Measurements from ENCODE around the gene TLE4.
A peak's percentile ranks its signal among the peaks of the same experiment; 100 is the strongest.

Gene TLE4

DNA sequence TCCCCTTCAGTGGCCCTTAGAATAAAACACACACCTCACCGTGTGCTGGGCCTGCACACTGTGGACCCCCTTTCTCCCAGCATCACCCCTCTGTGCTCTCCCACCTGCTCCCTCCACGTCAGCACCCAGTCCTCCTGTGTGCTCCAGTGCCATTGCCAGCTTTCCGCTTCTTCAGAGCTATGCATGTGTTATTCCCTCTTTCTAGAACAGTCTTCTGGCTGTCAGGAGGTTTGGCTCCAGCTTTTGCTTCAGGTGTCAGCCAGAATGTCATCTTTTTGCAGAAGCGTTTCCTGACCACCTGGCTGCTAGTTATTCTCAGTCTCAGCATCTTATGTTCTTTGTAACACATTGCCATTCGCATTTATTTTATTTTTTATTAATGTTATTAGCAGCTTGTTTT, 119.7 kb downstream of the TLE4 start:
- Histone ChIP-seq H2BK5ac (ENCODE audit: low read length) (no peak overlapping the region), H4K8ac (ENCODE audit: low read depth, low read length) (no peak overlapping the region), H3K27ac (replicated peaks; ENCODE audit: low read length) (no peak overlapping the region), H3K27me3 (ENCODE audit: control insufficient read depth in 3 of 3, insufficient read depth in 3 of 3, low read depth in 1 of 3, low read length in 3 of 3) (no peaks in the 10 kb centered on the region), H3K23ac (ENCODE audit: low read depth, low read length, poor library complexity) (no peak overlapping the region), H2BK15ac (ENCODE audit: low read length) (no peak overlapping the region), H2AK5ac (ENCODE audit: low read depth, low read length) (no peak overlapping the region), H3K79me1 (ENCODE audit: low read depth, low read length) (peaks cover 9% of the 10 kb centered on the region), H3K4ac (ENCODE audit: low read length) (no peak overlapping the region), H3K9me3 (replicated peaks in 1 of 2; ENCODE audit: control insufficient read depth in 2 of 2, insufficient read depth in 1 of 2, low read depth in 1 of 2, low read length in 2 of 2) (peaks cover 0 to 8% of the 10 kb centered on the region in 2 donors), H2BK120ac (ENCODE audit: low read depth, low read length) (no peak overlapping the region), H2BK12ac (ENCODE audit: low read length) (no peak overlapping the region), H3K14ac (ENCODE audit: low read length) (no peak overlapping the region), H3K4me1 (ENCODE audit: control insufficient read depth in 2 of 2, insufficient read depth in 1 of 2, low read depth in 1 of 2, low read length in 2 of 2) (peaks cover 35 to 38% of the 10 kb centered on the region in 2 donors), H4K91ac (ENCODE audit: low read depth, low read length, poor library complexity) (no peak overlapping the region), H3K4me3 (ENCODE audit: low read length in 2 of 2) (peak overlapping the region in 1 of 2 donors; percentile 20), H3K4me2 (ENCODE audit: insufficient read depth, low read length, poor library complexity, severe bottlenecking) (no peak overlapping the region), H3K18ac (ENCODE audit: low read length) (no peak overlapping the region), H3K36me3 (replicated peaks in 1 of 2; ENCODE audit: control insufficient read depth in 2 of 2, insufficient read depth in 2 of 2, low read length in 2 of 2) (peaks cover 15 to 72% of the 10 kb centered on the region in 2 donors), H2AFZ (ENCODE audit: low read length) (no peak overlapping the region), H3K9ac (ENCODE audit: low read depth, low read length, poor library complexity) (no peak overlapping the region)
- no peak for DNase-seq (ENCODE audit: low spot score)
- no CpG with 5 or more reads among the region's 5 CpGs for WGBS, 2 donors (ENCODE audit: extremely low coverage in 2 of 2, insufficient read length in 2 of 2, insufficient replicate concordance in 1 of 2)

DNA sequence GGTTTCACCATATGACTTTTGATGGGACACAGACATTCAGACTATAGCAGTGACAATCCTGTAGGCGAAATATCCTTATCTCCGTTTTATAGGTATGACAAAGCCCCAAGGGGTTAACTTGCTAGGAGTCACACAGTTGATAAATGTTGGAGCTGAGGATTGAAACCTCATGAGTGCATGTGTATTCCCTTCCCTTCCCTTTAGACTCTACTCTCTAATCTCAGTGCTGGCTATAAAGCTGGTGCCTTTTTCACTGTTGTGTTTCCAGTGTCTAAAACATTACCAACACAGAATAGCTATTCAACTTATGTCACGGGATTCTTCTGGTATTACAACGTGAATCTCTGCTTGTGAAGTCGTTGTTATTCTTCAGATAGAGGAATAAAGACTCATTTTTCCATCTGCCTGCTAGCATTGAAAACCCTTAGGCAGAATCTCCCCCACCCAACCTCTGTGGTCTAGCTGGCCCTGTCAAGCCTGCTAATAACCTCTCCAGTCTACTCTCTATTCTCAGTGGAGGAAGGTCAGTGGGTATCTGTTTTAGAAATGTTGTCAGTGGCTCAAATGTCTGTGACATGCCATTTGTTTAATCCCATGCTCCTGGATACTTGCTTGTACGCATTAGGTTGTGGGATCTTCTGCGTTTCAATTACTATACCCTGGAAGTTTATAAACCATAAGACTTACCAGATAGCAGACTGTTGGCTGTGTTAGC, 121.2 kb downstream of the TLE4 start:
- DNase-seq (ENCODE audit: low spot score): no peak
- Histone ChIP-seq H2BK5ac (ENCODE audit: low read length) (no peak overlapping the region), H3K18ac (ENCODE audit: low read length) (no peak overlapping the region), H3K23ac (ENCODE audit: low read depth, low read length, poor library complexity) (no peak overlapping the region), H3K4ac (ENCODE audit: low read length) (no peak overlapping the region), H3K4me1 (ENCODE audit: control insufficient read depth in 2 of 2, insufficient read depth in 1 of 2, low read depth in 1 of 2, low read length in 2 of 2) (peaks cover 35 to 40% of the 10 kb centered on the region in 2 donors), H3K4me2 (ENCODE audit: insufficient read depth, low read length, poor library complexity, severe bottlenecking) (no peak overlapping the region), H3K14ac (ENCODE audit: low read length) (no peak overlapping the region), H2BK120ac (ENCODE audit: low read depth, low read length) (no peak overlapping the region), H3K27ac (replicated peaks; ENCODE audit: low read length) (no peak overlapping the region), H2BK15ac (ENCODE audit: low read length) (no peak overlapping the region), H4K8ac (ENCODE audit: low read depth, low read length) (no peak overlapping the region), H4K91ac (ENCODE audit: low read depth, low read length, poor library complexity) (no peak overlapping the region), H2AFZ (ENCODE audit: low read length) (no peak overlapping the region), H2AK5ac (ENCODE audit: low read depth, low read length) (no peak overlapping the region), H3K9ac (ENCODE audit: low read depth, low read length, poor library complexity) (no peak overlapping the region), H3K4me3 (ENCODE audit: low read length in 2 of 2) (no peak overlapping the region), H3K9me3 (replicated peaks in 1 of 2; ENCODE audit: control insufficient read depth in 2 of 2, insufficient read depth in 1 of 2, low read depth in 1 of 2, low read length in 2 of 2) (peaks cover 0 to 10% of the 10 kb centered on the region in 2 donors), H3K27me3 (ENCODE audit: control insufficient read depth in 3 of 3, insufficient read depth in 3 of 3, low read depth in 1 of 3, low read length in 3 of 3) (no peaks in the 10 kb centered on the region), H2BK12ac (ENCODE audit: low read length) (no peak overlapping the region), H3K79me1 (ENCODE audit: low read depth, low read length) (peaks cover 9% of the 10 kb centered on the region), H3K36me3 (replicated peaks in 1 of 2; ENCODE audit: control insufficient read depth in 2 of 2, insufficient read depth in 2 of 2, low read length in 2 of 2) (peaks cover 11 to 72% of the 10 kb centered on the region in 2 donors)
- WGBS, 2 donors (ENCODE audit: extremely low coverage in 2 of 2, insufficient read length in 2 of 2, insufficient replicate concordance in 1 of 2): no CpG with 5 or more reads among the region's 7 CpGs

DNA sequence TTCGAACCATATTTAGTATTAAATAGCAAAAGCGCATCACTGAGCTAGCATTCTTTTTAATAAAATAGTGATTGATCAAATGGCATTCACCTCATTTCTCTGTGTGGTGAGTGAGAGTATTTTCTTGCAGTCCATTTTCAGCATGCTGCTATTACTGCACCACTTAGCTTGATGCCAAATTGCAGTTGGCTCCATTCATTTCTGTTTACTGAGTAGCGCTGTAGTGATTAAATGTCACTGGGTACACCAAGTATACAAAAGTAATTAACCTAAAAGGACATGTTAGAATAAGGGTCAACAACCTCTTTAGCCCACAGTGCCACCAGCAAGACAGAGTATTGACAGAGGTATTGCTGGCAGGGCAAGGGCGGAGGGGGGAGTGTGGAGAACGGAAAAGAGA, 122.0 kb downstream of the TLE4 start:
- WGBS, 2 donors (ENCODE audit: extremely low coverage in 2 of 2, insufficient read length in 2 of 2, insufficient replicate concordance in 1 of 2): no CpG with 5 or more reads among the region's 5 CpGs

DNA sequence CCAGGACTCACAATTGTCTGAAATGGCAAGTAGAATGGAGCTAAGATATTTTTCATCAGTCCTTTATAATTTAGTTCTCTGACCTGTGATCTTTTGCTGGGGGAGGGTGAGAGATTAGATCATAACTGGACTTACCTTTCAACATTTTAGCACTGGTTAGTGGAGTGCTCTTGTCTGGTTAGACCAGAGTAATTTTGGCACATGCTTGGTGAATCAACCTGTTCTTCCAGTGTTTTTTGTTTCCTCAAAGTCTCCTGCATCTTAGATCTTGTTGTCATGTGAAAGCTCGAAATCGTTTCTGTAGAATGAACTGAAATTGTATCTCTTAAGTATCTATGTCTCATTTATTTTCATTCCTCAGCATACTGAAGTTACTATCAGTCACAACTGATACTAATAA, 122.4 kb downstream of the TLE4 start:
- DNase-seq (ENCODE audit: low spot score): no peak
- H3K4me2 ChIP-seq (ENCODE audit: insufficient read depth, low read length, poor library complexity, severe bottlenecking): no peak overlapping the region
- no peak overlapping the region for H3K9ac ChIP-seq (ENCODE audit: low read depth, low read length, poor library complexity)
- peak overlapping the region; percentile 26 for H3K27ac ChIP-seq (replicated peaks; ENCODE audit: low read length)
- no peak overlapping the region for H3K23ac ChIP-seq (ENCODE audit: low read depth, low read length, poor library complexity)
- no peak overlapping the region for H3K4ac ChIP-seq (ENCODE audit: low read length)
- H2BK15ac ChIP-seq (ENCODE audit: low read length): no peak overlapping the region
- WGBS, 2 donors (ENCODE audit: extremely low coverage in 2 of 2, insufficient read length in 2 of 2, insufficient replicate concordance in 1 of 2): no CpG with 5 or more reads among the region's 2 CpGs
- H2BK5ac ChIP-seq (ENCODE audit: low read length): no peak overlapping the region
- H3K36me3 ChIP-seq (replicated peaks in 1 of 2; ENCODE audit: control insufficient read depth in 2 of 2, insufficient read depth in 2 of 2, low read length in 2 of 2): peaks cover 11 to 70% of the 10 kb centered on the region in 2 donors
- H3K9me3 ChIP-seq (replicated peaks in 1 of 2; ENCODE audit: control insufficient read depth in 2 of 2, insufficient read depth in 1 of 2, low read depth in 1 of 2, low read length in 2 of 2): peaks cover 0 to 11% of the 10 kb centered on the region in 2 donors
- H3K79me1 ChIP-seq (ENCODE audit: low read depth, low read length): peaks cover 9% of the 10 kb centered on the region
- no peak overlapping the region for H2BK120ac ChIP-seq (ENCODE audit: low read depth, low read length)
- no peak overlapping the region for H4K8ac ChIP-seq (ENCODE audit: low read depth, low read length)
- no peak overlapping the region for H2BK12ac ChIP-seq (ENCODE audit: low read length)
- peaks cover 35 to 40% of the 10 kb centered on the region in 2 donors for H3K4me1 ChIP-seq (ENCODE audit: control insufficient read depth in 2 of 2, insufficient read depth in 1 of 2, low read depth in 1 of 2, low read length in 2 of 2)
- no peak overlapping the region for H3K4me3 ChIP-seq (ENCODE audit: low read length in 2 of 2)
- H3K27me3 ChIP-seq (ENCODE audit: control insufficient read depth in 3 of 3, insufficient read depth in 3 of 3, low read depth in 1 of 3, low read length in 3 of 3): no peaks in the 10 kb centered on the region
- H3K14ac ChIP-seq (ENCODE audit: low read length): no peak overlapping the region
- H2AK5ac ChIP-seq (ENCODE audit: low read depth, low read length): no peak overlapping the region
- no peak overlapping the region for H3K18ac ChIP-seq (ENCODE audit: low read length)
- no peak overlapping the region for H2AFZ ChIP-seq (ENCODE audit: low read length)
- no peak overlapping the region for H4K91ac ChIP-seq (ENCODE audit: low read depth, low read length, poor library complexity)

More for the DNA sequence above, 122.0 kb downstream of the TLE4 start:
- no peak for DNase-seq (ENCODE audit: low spot score)
- peaks cover 35 to 40% of the 10 kb centered on the region in 2 donors for H3K4me1 ChIP-seq (ENCODE audit: control insufficient read depth in 2 of 2, insufficient read depth in 1 of 2, low read depth in 1 of 2, low read length in 2 of 2)
- H3K9ac ChIP-seq (ENCODE audit: low read depth, low read length, poor library complexity): no peak overlapping the region
- no peak overlapping the region for H3K4me2 ChIP-seq (ENCODE audit: insufficient read depth, low read length, poor library complexity, severe bottlenecking)
- no peak overlapping the region for H2BK120ac ChIP-seq (ENCODE audit: low read depth, low read length)
- H3K36me3 ChIP-seq (replicated peaks in 1 of 2; ENCODE audit: control insufficient read depth in 2 of 2, insufficient read depth in 2 of 2, low read length in 2 of 2): peaks cover 11 to 71% of the 10 kb centered on the region in 2 donors
- H2AFZ ChIP-seq (ENCODE audit: low read length): no peak overlapping the region
- no peak overlapping the region for H3K4me3 ChIP-seq (ENCODE audit: low read length in 2 of 2)
- H3K79me1 ChIP-seq (ENCODE audit: low read depth, low read length): peaks cover 9% of the 10 kb centered on the region
- H4K91ac ChIP-seq (ENCODE audit: low read depth, low read length, poor library complexity): no peak overlapping the region
- no peak overlapping the region for H2AK5ac ChIP-seq (ENCODE audit: low read depth, low read length)
- no peak overlapping the region for H2BK5ac ChIP-seq (ENCODE audit: low read length)
- H3K18ac ChIP-seq (ENCODE audit: low read length): no peak overlapping the region
- no peak overlapping the region for H4K8ac ChIP-seq (ENCODE audit: low read depth, low read length)
- H3K27me3 ChIP-seq (ENCODE audit: control insufficient read depth in 3 of 3, insufficient read depth in 3 of 3, low read depth in 1 of 3, low read length in 3 of 3): no peaks in the 10 kb centered on the region
- H3K9me3 ChIP-seq (replicated peaks in 1 of 2; ENCODE audit: control insufficient read depth in 2 of 2, insufficient read depth in 1 of 2, low read depth in 1 of 2, low read length in 2 of 2): peaks cover 0 to 11% of the 10 kb centered on the region in 2 donors
- no peak overlapping the region for H3K4ac ChIP-seq (ENCODE audit: low read length)
- no peak overlapping the region for H3K14ac ChIP-seq (ENCODE audit: low read length)
- no peak overlapping the region for H2BK15ac ChIP-seq (ENCODE audit: low read length)
- H3K27ac ChIP-seq (replicated peaks; ENCODE audit: low read length): peak overlapping the region; percentile 26
- no peak overlapping the region for H3K23ac ChIP-seq (ENCODE audit: low read depth, low read length, poor library complexity)
- no peak overlapping the region for H2BK12ac ChIP-seq (ENCODE audit: low read length)
